ENCODE measurements around the gene CNTNAP2.

The CNTNAP2 gene

DNA sequence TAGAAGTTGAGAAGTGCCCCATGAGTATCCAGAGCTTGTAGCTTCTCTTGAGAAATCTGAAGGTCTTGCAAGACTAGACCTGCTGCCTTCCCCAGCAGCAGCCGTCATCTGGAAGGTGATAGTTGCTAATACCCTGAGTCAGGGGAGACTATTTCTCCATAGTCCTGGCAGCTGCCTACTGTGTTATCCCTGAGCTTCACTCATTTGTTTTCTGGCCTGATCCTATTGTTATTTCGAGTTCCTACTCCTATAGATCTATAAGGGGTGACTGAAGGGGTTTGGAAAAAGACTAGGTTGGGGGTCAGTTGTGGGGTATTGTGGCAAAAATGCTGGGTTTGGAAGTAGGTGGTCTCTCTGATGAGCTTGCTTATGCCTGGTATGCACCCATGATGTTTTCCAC lies 297.8 kb downstream of the CNTNAP2 start:
- DNase-seq (ENCODE audit: low read depth in 1 of 2, low spot score in 1 of 2) = no peak
- in situ Hi-C loops (cut with HindIII; ENCODE audit: low pct_unique_long_range_greater_than_20kb, low sequenced_read_pairs) = no loop called here
- TF ChIP-seq JUND (IDR thresholded peaks at IDR 0.05; ENCODE audit: low read depth) = no peak

DNA sequence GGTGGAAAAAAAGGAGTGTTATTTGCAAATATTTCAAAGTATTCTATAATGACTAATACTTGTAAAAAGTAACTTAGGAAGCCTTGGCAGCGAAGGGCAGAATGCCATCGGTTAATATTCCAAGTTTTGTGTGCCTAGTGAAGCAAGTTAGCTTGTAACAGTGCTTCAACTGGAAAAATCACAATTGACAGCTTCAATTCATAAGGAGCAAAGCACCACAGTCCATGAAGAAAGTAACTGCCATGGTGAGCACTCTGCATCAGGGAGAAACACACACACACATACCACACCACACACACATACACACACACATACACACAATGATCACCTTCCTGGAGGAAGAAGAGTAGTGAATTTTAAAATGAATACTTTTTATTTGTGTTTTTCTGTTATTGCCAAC lies 298.3 kb downstream of the CNTNAP2 start:
- TF ChIP-seq JUND (IDR thresholded peaks at IDR 0.05; ENCODE audit: low read depth) = no peak
- in situ Hi-C loops (cut with HindIII; ENCODE audit: low pct_unique_long_range_greater_than_20kb, low sequenced_read_pairs) = no loop called here
- DNase-seq (ENCODE audit: low read depth in 1 of 2, low spot score in 1 of 2) = no peak

DNA sequence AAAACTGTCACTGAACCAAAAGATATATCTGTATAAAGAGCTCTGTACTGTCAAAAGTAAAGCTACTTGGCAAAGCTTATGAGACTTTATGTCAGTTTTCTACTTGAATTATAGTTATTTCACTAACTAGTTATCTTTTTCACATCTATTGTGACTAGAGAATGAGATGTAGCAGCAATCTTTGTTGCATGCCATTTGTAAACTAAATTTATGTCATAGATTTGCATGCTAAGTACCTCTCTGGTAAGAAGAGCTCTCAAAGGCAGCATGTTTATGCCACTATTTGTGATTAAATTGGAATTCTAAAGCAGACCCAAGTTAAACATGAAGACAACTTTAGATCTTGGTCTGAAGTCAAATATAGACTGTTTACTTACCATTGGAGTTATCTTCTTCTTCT lies 300.6 kb downstream of the CNTNAP2 start:
- in situ Hi-C loops (cut with HindIII; ENCODE audit: low pct_unique_long_range_greater_than_20kb, low sequenced_read_pairs) = no loop called here
- TF ChIP-seq JUND (IDR thresholded peaks at IDR 0.05; ENCODE audit: low read depth) = no peak
- DNase-seq (ENCODE audit: low read depth in 1 of 2, low spot score in 1 of 2) = no peak

DNA sequence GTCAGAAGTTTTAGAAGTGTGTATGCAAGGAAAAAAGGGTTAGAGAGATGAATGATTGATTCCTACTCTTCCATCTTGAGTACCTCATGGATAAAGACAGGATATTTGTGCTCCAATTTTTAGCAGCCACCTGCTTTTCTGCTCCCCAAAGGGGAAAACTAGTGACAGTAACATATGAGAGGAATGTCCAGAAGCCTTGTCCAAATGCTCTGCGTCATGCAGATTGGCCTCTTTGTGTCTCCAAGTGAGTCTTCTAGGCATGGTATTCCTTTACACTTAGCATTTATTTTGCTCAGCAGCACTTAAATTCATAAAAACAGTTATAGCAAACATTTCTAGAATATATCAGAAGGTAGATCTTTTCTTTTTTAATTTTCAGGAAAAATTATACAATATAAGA lies 306.8 kb downstream of the CNTNAP2 start:
- no peak for DNase-seq (ENCODE audit: low read depth in 1 of 2, low spot score in 1 of 2)
- in situ Hi-C loops (cut with HindIII; ENCODE audit: low pct_unique_long_range_greater_than_20kb, low sequenced_read_pairs) = no loop called here
- TF ChIP-seq JUND (IDR thresholded peaks at IDR 0.05; ENCODE audit: low read depth) = no peak

DNA sequence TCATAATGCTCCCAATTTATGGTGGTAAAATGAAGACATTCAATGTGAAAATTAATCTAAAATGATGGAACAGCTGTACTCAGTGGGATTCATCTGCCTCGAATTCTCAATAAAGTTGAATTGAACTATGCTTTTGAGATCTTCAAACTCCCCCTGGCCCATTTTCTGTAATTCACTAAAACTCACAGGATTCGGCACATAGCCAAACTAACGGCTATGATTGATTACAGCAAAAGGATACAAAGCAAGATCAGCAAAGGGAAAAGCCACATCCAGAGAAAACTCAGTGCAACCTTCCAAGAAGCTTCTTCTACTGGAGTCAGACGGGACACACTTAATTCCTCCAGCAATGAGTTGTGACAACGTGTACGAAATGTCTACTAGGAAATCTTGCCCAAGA lies 307.5 kb downstream of the CNTNAP2 start:
- DNase-seq (ENCODE audit: low read depth in 1 of 2, low spot score in 1 of 2) = no peak
- TF ChIP-seq JUND (IDR thresholded peaks at IDR 0.05; ENCODE audit: low read depth) = no peak
- in situ Hi-C loops (cut with HindIII; ENCODE audit: low pct_unique_long_range_greater_than_20kb, low sequenced_read_pairs) = no loop called here

DNA sequence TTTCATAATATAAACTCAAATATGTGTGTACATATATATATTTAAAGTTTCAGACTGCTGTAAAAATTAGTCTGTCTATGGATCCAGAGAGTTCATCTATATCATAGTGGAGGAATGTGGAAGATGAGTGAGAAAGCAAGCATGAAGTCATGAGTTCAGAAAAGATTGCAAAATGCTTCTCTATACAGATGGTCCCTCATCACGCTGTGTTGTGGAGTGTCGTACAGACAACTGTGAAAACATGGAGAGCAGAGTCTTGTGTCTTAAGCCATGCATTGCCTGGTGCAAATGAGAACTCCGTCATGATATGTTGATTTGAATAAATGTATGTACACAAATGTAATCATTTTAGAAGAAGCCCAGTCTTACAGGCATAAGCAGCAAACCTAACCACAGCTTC lies 316.9 kb downstream of the CNTNAP2 start:
- no peak for TF ChIP-seq JUND (IDR thresholded peaks at IDR 0.05; ENCODE audit: low read depth)
- in situ Hi-C loops (cut with HindIII; ENCODE audit: low pct_unique_long_range_greater_than_20kb, low sequenced_read_pairs) = no loop called here
- DNase-seq (ENCODE audit: low read depth in 1 of 2, low spot score in 1 of 2) = no peak

DNA sequence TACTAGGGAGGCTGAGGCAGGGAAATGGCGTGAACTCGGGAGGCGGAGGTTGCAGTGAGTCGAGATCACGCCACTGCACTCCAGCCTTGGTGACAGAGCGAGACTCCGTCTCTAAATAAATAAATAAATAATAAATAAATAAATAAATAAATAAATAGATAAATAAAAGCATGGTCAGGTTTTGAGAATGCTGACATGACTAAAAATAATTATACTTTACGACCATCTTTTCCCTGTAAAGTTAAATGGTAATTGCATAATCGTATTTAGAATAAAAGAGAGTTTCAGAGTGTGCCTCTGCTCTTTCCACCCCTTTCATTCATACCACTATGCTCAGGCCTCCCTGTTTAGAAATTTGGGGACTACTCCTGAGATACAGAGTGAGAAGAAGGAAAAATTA lies 326.5 kb downstream of the CNTNAP2 start:
- in situ Hi-C loops (cut with HindIII; ENCODE audit: low pct_unique_long_range_greater_than_20kb, low sequenced_read_pairs) = no loop called here
- no peak for DNase-seq (ENCODE audit: low read depth in 1 of 2, low spot score in 1 of 2)
- no peak for TF ChIP-seq JUND (IDR thresholded peaks at IDR 0.05; ENCODE audit: low read depth)

DNA sequence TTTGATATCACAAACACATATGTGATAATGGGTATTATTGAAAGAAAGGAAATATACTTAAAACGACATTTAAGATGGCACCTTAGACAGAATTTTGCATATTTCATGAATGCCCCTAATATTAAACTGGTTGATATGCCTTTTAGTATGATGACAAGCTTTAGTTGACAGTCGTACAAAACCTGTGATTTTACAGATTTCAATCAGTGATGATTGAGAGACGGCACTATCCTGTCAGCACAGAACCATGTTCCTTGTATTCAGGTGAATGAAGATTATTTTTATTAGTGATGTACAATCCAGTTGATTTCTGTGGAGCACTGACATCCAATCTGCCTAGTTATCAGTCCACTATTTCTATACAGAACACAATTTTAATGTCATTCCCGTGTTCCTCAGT lies 333.0 kb downstream of the CNTNAP2 start:
- TF ChIP-seq JUND (IDR thresholded peaks at IDR 0.05; ENCODE audit: low read depth) = no peak
- no peak for DNase-seq (ENCODE audit: low read depth in 1 of 2, low spot score in 1 of 2)
- in situ Hi-C loops (cut with HindIII; ENCODE audit: low pct_unique_long_range_greater_than_20kb, low sequenced_read_pairs) = no loop called here

DNA sequence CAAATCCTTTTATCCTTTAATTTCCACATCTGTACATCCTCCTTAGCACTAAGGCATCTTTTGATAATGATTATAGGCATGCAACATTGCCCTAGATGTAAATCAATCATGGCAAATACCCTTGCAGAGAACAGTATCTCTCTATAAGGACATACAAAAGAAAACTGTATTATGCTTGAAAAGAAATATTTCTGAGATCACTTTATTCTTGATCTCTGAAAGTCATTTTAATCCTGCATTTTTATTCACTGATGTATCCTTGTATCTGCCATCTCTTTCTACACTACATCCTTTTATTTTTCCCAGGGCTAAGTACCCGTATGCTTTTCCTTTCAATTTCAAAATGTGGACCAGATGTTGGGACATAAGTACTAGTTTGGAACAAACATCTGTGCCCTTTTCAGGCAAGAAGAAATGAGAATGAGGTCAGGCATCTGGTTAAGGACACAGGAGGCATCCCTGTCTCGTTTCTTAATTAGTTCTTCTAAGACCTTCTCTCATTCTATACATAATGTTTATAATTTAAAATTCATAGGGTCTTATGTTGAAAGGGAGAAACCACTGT lies 338.6 kb downstream of the CNTNAP2 start:
- no peak for DNase-seq (ENCODE audit: low read depth in 1 of 2, low spot score in 1 of 2)
- in situ Hi-C loops (cut with HindIII; ENCODE audit: low pct_unique_long_range_greater_than_20kb, low sequenced_read_pairs) = no loop called here
- TF ChIP-seq JUND (IDR thresholded peaks at IDR 0.05; ENCODE audit: low read depth) = no peak

DNA sequence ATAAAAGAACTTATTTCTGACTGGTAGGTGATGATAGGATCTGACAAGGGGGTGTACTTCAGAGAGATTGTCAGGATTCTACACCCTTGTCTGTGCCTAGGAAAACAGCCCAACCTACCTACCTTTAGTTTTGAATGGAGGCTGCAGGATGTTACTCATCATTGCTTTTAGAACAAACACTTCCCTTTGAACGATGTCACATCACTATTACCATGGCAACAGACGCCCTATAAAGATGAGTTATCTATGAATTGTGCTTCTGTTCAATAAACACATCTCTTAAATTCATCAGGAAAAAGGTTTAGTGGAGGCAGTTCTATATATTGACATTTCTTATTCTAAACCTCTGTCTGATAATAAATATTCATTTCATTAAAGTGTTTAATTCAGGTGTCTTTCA lies 362.4 kb downstream of the CNTNAP2 start:
- in situ Hi-C loops (cut with HindIII; ENCODE audit: low pct_unique_long_range_greater_than_20kb, low sequenced_read_pairs) = no loop called here
- no peak for DNase-seq (ENCODE audit: low read depth in 1 of 2, low spot score in 1 of 2)
- TF ChIP-seq JUND (IDR thresholded peaks at IDR 0.05; ENCODE audit: low read depth) = no peak

DNA sequence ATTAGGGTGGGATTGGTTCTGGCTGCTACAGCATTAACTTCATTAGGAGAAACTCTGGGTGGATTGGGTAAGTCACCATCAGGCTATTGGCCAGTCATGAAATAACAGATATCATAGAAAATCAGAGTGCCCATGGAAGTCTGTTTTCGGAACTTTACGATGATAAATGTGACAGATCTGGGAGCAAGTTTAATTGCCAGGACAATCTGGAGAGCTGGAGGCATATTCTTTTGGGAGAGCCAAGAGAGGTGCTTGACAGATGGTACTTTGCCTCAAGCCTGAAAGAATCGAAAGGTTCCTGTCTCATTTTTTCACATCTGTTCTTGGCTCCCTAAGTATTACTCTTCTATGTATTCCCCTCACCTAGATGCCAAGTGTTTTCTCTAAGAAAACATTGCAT lies 369.9 kb downstream of the CNTNAP2 start:
- no peak for DNase-seq (ENCODE audit: low read depth in 1 of 2, low spot score in 1 of 2)
- in situ Hi-C loops (cut with HindIII; ENCODE audit: low pct_unique_long_range_greater_than_20kb, low sequenced_read_pairs) = no loop called here
- no peak for TF ChIP-seq JUND (IDR thresholded peaks at IDR 0.05; ENCODE audit: low read depth)

DNA sequence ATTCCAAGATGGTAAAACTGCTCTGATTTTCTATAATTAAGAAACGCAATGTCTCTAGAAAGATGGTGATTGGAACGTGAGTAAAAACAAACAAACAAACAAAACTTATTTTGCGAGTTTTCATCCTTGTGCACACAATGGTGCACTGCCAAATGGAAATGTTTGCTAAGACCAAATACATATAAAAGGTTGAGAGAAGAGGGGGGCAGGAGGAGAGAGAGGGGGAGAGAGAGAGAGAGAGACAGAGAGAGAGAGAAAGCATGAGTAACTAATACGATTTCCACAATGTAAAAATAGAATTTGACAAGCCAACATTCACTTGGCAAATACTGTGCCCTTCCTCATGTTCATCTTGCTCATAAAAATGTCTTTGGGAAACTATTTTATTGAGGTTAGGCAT lies 375.4 kb downstream of the CNTNAP2 start:
- no peak for TF ChIP-seq JUND (IDR thresholded peaks at IDR 0.05; ENCODE audit: low read depth)
- no peak for DNase-seq (ENCODE audit: low read depth in 1 of 2, low spot score in 1 of 2)

DNA sequence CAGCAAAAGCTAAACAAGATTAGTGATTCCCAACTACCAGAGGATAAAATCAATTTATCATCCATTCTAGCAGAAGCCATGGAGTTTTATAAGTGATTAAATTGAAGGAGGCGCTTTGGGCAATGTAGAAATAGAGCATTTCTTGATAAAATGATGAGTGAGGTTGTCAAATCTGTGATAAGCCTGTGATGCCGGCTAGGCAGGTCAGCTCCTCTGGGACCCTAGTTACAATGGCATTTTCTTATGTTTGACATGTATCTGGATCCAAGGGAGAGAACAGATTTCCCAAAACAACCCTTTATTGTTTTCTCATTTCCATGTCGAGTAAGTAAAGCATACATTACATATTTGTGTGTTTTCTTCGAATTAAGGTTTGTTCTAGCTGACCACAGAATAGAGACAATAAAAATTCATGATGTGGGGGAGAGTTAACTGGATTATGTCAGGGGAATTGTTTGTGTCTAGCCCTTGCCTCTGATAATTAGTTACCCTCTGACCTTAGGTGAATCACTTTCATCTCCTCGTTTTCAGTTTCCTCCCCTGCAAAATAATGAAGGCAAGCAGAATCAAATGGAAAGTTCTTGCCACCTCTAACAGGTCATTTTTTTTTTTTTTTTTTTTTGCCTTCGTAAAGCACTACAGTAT lies 378.5 kb downstream of the CNTNAP2 start:
- DNase-seq (ENCODE audit: low read depth in 1 of 2, low spot score in 1 of 2) = no peak
- in situ Hi-C loops (cut with HindIII; ENCODE audit: low pct_unique_long_range_greater_than_20kb, low sequenced_read_pairs) = no loop called here
- no peak for TF ChIP-seq JUND (IDR thresholded peaks at IDR 0.05; ENCODE audit: low read depth)

More for the DNA sequence above, 375.4 kb downstream of the CNTNAP2 start:
- in situ Hi-C loops (cut with HindIII; ENCODE audit: low pct_unique_long_range_greater_than_20kb, low sequenced_read_pairs) = no loop called here

DNA sequence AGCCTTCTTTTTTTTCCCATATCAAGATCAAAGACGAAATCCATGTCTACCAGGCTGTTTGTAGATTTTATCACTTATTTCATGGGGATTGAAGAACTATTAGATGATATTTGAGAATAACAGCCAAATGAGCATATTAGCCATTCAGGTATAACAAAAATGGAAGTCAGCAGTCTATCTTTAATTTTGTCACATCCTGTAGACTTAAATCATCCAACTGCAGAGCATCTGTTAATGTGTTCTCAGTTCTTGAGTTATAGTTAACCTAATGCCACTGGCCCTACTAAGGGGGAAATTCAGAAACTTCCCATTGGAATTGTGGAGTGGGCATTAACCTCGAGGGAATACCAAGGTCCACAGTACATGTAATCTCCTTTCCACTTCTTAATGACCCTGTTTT lies 380.1 kb downstream of the CNTNAP2 start:
- no peak for DNase-seq (ENCODE audit: low read depth in 1 of 2, low spot score in 1 of 2)
- in situ Hi-C loops (cut with HindIII; ENCODE audit: low pct_unique_long_range_greater_than_20kb, low sequenced_read_pairs) = no loop called here
- TF ChIP-seq JUND (IDR thresholded peaks at IDR 0.05; ENCODE audit: low read depth) = no peak

Data from T47D (cell line).